Loucy (cell line): Measurements from ENCODE around the gene PTCH2.
A peak's percentile ranks its signal among the peaks of the same experiment; 100 is the strongest.

Experiments
- H2AFZ ChIP-seq: fragments of 200-600 bp; sonication (generic); 2 replicates; pipeline ENCODE4 v1.6.0; 2016; ENCODE audit warnings: antibody characterized with exemption, mild to moderate bottlenecking, low read length, moderate library complexity
- H3F3A ChIP-seq: fragments of 200-600 bp; 2 replicates; pipeline ENCODE4 v1.6.0; 2016; ENCODE audit warnings: antibody characterized with exemption, low read depth, mild to moderate bottlenecking
- H3K27me3 ChIP-seq: fragments of 200-600 bp; sonication (generic); 2 replicates; pipeline ENCODE4 v1.6.1; 2014; ENCODE audit warnings: low read length, mild to moderate bottlenecking; ENCODE audit not compliant: insufficient read depth, poor library complexity, severe bottlenecking
- H3K36me3 ChIP-seq: fragments of 200-600 bp; sonication (generic); 2 replicates; pipeline ENCODE4 v1.6.1; 2016; ENCODE audit warnings: low read length; ENCODE audit not compliant: insufficient read depth
- H3K4me1 ChIP-seq: fragments of 200-600 bp; sonication (generic); 2 replicates; pipeline ENCODE4 v1.5.1; 2014; ENCODE audit warnings: low read length, mild to moderate bottlenecking; ENCODE audit not compliant: insufficient read depth, poor library complexity, severe bottlenecking
- H3K4me2 ChIP-seq: fragments of 200-600 bp; sonication (generic); 2 replicates; pipeline ENCODE4 v1.6.0; 2014; ENCODE audit warnings: antibody characterized with exemption, low read length, low read depth, mild to moderate bottlenecking; ENCODE audit not compliant: poor library complexity, severe bottlenecking
- H3K4me3 ChIP-seq: fragments of 200-600 bp; sonication (generic); 2 replicates; pipeline ENCODE4 v1.5.1; 2014; ENCODE audit warnings: low read length, mild to moderate bottlenecking, mixed read lengths; ENCODE audit not compliant: poor library complexity, severe bottlenecking
- H3K79me2 ChIP-seq: fragments of 200-600 bp; sonication (generic); 2 replicates; pipeline ENCODE4 v1.6.1; 2014; ENCODE audit warnings: low read length; ENCODE audit not compliant: insufficient read depth
- H3K9ac ChIP-seq: fragments of 200-600 bp; sonication (generic); 2 replicates; pipeline ENCODE4 v1.6.0; 2014; ENCODE audit warnings: mild to moderate bottlenecking, low read depth, low read length, moderate library complexity; ENCODE audit not compliant: poor library complexity, severe bottlenecking
- H3K9me2 ChIP-seq: fragments of 200-600 bp; sonication (generic); replicated peaks from 2 replicates; pipeline ENCODE4 v1.6.1; 2016; ENCODE audit warnings: low read depth, low read length, mixed read lengths
- H3K9me3 ChIP-seq: fragments of 200-600 bp; sonication (generic); 2 replicates; pipeline ENCODE4 v1.6.1; 2014; ENCODE audit warnings: mild to moderate bottlenecking, antibody characterized with exemption, low read length, low read depth; ENCODE audit not compliant: insufficient read depth
- H4K20me1 ChIP-seq: fragments of 200-600 bp; sonication (generic); 2 replicates; pipeline ENCODE4 v1.6.0; 2014; ENCODE audit warnings: antibody characterized with exemption, low read length, mild to moderate bottlenecking; ENCODE audit not compliant: insufficient read depth, poor library complexity, severe bottlenecking
- EZH2phosphoT487 ChIP-seq: fragments of 200-600 bp; IDR thresholded peaks from 2 replicates; pipeline ENCODE4 v1.6.1; 2018; ENCODE audit warnings: antibody characterized with exemption, mild to moderate bottlenecking, moderate library complexity, borderline replicate concordance
- TF ChIP-seq, protein P1 (sequence below): fragments of 200-600 bp; sonication (generic); conservative IDR thresholded peaks from 2 replicates; pipeline ENCODE4 v1.5.1; 2014; ENCODE audit warnings: mild to moderate bottlenecking, antibody characterized with exemption, low read length

Gene PTCH2

GRCh38 chr1:44777547-44777946, 65.5 kb downstream of the PTCH2 start:
- Histone ChIP-seq H3K4me2 (peak overlapping the region; percentile 98), H2AFZ (no peak overlapping the region), H3K9me2 (no peaks in the 10 kb centered on the region), H3F3A (no peaks in the 10 kb centered on the region), H3K9ac (peak overlapping the region; percentile 98), H3K4me3 (peak overlapping the region; percentile 98), H3K79me2 (peaks cover 65% of the 10 kb centered on the region), H3K36me3 (peaks cover 50% of the 10 kb centered on the region), H3K9me3 (no peaks in the 10 kb centered on the region), H3K27me3 (peaks cover 14% of the 10 kb centered on the region), H4K20me1 (peaks cover 48% of the 10 kb centered on the region), H3K4me1 (peaks cover 22% of the 10 kb centered on the region)
- TF ChIP-seq EZH2phosphoT487 = no peak
- TF ChIP-seq, protein P1, sequence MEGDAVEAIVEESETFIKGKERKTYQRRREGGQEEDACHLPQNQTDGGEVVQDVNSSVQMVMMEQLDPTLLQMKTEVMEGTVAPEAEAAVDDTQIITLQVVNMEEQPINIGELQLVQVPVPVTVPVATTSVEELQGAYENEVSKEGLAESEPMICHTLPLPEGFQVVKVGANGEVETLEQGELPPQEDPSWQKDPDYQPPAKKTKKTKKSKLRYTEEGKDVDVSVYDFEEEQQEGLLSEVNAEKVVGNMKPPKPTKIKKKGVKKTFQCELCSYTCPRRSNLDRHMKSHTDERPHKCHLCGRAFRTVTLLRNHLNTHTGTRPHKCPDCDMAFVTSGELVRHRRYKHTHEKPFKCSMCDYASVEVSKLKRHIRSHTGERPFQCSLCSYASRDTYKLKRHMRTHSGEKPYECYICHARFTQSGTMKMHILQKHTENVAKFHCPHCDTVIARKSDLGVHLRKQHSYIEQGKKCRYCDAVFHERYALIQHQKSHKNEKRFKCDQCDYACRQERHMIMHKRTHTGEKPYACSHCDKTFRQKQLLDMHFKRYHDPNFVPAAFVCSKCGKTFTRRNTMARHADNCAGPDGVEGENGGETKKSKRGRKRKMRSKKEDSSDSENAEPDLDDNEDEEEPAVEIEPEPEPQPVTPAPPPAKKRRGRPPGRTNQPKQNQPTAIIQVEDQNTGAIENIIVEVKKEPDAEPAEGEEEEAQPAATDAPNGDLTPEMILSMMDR = no peak

DNA sequence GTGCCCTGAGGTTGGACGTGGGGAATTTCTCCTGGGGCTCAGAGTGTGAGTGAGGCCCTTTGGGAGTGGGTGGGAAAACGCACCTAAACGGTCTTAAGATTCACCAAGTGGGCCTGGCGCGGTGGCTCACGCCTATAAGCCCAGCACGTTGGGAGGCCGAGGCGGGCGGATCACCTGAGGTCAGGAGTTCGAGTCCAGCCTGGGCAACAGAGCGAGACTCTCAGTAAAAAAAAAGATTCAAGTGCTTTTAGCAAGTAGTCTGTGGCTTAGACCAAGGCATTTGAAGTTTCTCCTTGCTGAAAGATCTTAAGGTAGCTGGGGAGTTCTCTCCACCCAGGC, 66.4 kb downstream of the PTCH2 start:
- no peak overlapping the region for H2AFZ ChIP-seq
- H3K27me3 ChIP-seq = peaks cover 14% of the 10 kb centered on the region
- H3K36me3 ChIP-seq = peaks cover 49% of the 10 kb centered on the region
- no peaks in the 10 kb centered on the region for H3K9me3 ChIP-seq
- TF ChIP-seq, protein P1 = no peak
- no peak for TF ChIP-seq EZH2phosphoT487
- peaks cover 65% of the 10 kb centered on the region for H3K79me2 ChIP-seq
- no peaks in the 10 kb centered on the region for H3F3A ChIP-seq
- H3K9ac ChIP-seq = peak overlapping the region; percentile 98
- no peaks in the 10 kb centered on the region for H3K9me2 ChIP-seq
- peak overlapping the region; percentile 98 for H3K4me3 ChIP-seq
- peak overlapping the region; percentile 98 for H3K4me2 ChIP-seq
- peaks cover 48% of the 10 kb centered on the region for H4K20me1 ChIP-seq
- peaks cover 22% of the 10 kb centered on the region for H3K4me1 ChIP-seq

- peaks cover 22% of the 10 kb centered on the region for H3K4me1 ChIP-seq
- TF ChIP-seq, protein P1 = no peak
- no peak for TF ChIP-seq EZH2phosphoT487
- H3K9me3 ChIP-seq = no peaks in the 10 kb centered on the region
- peaks cover 14% of the 10 kb centered on the region for H3K27me3 ChIP-seq
- H3K36me3 ChIP-seq = peaks cover 43% of the 10 kb centered on the region
- peak overlapping the region; percentile 98 for H3K9ac ChIP-seq
- H3K4me2 ChIP-seq = peak overlapping the region; percentile 98
- peaks cover 65% of the 10 kb centered on the region for H3K79me2 ChIP-seq
- peak overlapping the region; percentile 98 for H3K4me3 ChIP-seq
- no peaks in the 10 kb centered on the region for H3K9me2 ChIP-seq
- H2AFZ ChIP-seq = no peak overlapping the region
- H3F3A ChIP-seq = no peaks in the 10 kb centered on the region
- peaks cover 46% of the 10 kb centered on the region for H4K20me1 ChIP-seq
Measured at GRCh38 chr1:44775930-44776729, 66.9 kb downstream of the PTCH2 start.
